Fibroblast of skin of abdomen (primary cell): ENCODE measurements around the gene CPNE1.

ENCODE experiments used
- DNase-seq: peaks from one replicate; pipeline ENCODE4 v3.0.0-alpha.2; 2013

The CPNE1 gene

GRCh38 chr20:35598899-35599775 is 65.6 kb downstream of the CPNE1 start:
- no peak for DNase-seq

- no peak for DNase-seq
These were observed 66.2 kb downstream of the CPNE1 start for GRCh38 chr20:35598476-35598875.

GRCh38 chr20:35597186-35597585 is 67.5 kb downstream of the CPNE1 start:
- no peak for DNase-seq

GRCh38 chr20:35595901-35596300 is 68.8 kb downstream of the CPNE1 start:
- DNase-seq = no peak

GRCh38 chr20:35595456-35595855 is 69.2 kb downstream of the CPNE1 start:
- no peak for DNase-seq

GRCh38 chr20:35592339-35592974 is 72.2 kb downstream of the CPNE1 start:
- no peak for DNase-seq

- DNase-seq = no peak
These were observed 76.3 kb downstream of the CPNE1 start for GRCh38 chr20:35588397-35588796.

GRCh38 chr20:35587436-35587835 is 77.3 kb downstream of the CPNE1 start:
- DNase-seq = no peak

- DNase-seq = no peak
These were observed 77.8 kb downstream of the CPNE1 start for GRCh38 chr20:35586751-35587425.

GRCh38 chr20:35583636-35584560 is 80.8 kb downstream of the CPNE1 start:
- no peak for DNase-seq

GRCh38 chr20:35582741-35583404 is 81.8 kb downstream of the CPNE1 start:
- DNase-seq = no peak

- DNase-seq = no peak
These were observed 82.6 kb downstream of the CPNE1 start for GRCh38 chr20:35582131-35582530.

GRCh38 chr20:35579196-35579595 is 85.5 kb downstream of the CPNE1 start:
- DNase-seq = no peak

GRCh38 chr20:35578469-35578868 is 86.2 kb downstream of the CPNE1 start:
- no peak for DNase-seq

- DNase-seq = no peak
These were observed 87.9 kb downstream of the CPNE1 start for GRCh38 chr20:35576816-35577215.
